ENCODE results near the gene DOK6.

GRCh38 chr18:69480460-69480859 lies 79.8 kb downstream of the DOK6 start:
- TF ChIP-seq, protein P1, sequence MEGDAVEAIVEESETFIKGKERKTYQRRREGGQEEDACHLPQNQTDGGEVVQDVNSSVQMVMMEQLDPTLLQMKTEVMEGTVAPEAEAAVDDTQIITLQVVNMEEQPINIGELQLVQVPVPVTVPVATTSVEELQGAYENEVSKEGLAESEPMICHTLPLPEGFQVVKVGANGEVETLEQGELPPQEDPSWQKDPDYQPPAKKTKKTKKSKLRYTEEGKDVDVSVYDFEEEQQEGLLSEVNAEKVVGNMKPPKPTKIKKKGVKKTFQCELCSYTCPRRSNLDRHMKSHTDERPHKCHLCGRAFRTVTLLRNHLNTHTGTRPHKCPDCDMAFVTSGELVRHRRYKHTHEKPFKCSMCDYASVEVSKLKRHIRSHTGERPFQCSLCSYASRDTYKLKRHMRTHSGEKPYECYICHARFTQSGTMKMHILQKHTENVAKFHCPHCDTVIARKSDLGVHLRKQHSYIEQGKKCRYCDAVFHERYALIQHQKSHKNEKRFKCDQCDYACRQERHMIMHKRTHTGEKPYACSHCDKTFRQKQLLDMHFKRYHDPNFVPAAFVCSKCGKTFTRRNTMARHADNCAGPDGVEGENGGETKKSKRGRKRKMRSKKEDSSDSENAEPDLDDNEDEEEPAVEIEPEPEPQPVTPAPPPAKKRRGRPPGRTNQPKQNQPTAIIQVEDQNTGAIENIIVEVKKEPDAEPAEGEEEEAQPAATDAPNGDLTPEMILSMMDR (conservative IDR thresholded peaks at IDR 0.05; ENCODE audit: low read length): no peak
- TF ChIP-seq EZH2phosphoT487 (IDR thresholded peaks at IDR 0.05; ENCODE audit: borderline replicate concordance, low read depth, low read length): no peak
